ENCODE data around the gene GPAM. TPM values are rescaled to one million over a fixed set of nuclear protein-coding genes. Genes with fewer than 3 reads are reported as not detected.

GPAM gene
- total and polyA plus RNA-seq, 11 donors: 5.8 to 104 (median 16.9) TPM

DNA sequence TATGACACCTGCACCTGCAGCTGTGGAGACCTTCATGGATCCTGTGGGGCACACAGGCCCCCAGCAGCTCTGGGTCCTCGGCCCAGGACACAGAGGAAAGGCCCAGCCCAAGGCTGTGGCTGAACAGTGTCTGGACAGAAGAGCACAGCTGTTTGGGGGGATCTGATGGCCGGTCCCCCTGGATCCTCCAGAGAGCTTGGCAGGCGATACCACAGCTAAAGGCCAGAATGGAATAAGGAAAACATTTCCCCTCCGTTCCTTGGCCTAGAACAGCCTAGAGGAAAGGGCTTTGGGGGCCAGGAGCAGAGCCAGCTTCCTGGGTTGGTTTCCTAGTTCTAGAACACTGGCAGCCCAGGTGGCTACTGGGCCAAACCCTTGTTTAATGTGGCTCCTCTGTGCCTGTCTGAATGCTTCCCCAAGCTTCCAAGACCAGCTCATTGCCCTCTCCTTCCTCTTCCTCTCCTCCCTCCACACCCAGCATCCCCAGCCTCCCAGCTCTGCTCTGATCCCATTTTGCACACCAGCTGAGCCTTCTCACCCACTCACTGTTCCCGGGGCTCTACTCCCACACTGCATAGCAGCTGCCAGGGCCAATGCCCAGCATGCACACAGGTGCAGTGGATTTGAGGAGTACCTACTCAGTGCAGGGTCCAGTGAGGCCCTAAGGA, 46.9 kb downstream of the GPAM start:
- ATAC-seq (no peak), DNase-seq (no peak)
- no peaks in the 10 kb centered on the region for H3K27me3 ChIP-seq
- TF ChIP-seq, protein P1, sequence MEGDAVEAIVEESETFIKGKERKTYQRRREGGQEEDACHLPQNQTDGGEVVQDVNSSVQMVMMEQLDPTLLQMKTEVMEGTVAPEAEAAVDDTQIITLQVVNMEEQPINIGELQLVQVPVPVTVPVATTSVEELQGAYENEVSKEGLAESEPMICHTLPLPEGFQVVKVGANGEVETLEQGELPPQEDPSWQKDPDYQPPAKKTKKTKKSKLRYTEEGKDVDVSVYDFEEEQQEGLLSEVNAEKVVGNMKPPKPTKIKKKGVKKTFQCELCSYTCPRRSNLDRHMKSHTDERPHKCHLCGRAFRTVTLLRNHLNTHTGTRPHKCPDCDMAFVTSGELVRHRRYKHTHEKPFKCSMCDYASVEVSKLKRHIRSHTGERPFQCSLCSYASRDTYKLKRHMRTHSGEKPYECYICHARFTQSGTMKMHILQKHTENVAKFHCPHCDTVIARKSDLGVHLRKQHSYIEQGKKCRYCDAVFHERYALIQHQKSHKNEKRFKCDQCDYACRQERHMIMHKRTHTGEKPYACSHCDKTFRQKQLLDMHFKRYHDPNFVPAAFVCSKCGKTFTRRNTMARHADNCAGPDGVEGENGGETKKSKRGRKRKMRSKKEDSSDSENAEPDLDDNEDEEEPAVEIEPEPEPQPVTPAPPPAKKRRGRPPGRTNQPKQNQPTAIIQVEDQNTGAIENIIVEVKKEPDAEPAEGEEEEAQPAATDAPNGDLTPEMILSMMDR (IDR thresholded peaks at IDR 0.05): no peak
- TF ChIP-seq POLR2A (IDR thresholded peaks at IDR 0.05): no peak
- H3K4me3 ChIP-seq: no peak overlapping the region
- H3K27ac ChIP-seq: no peak overlapping the region
- H3K36me3 ChIP-seq: peaks cover 0 to 13% (median 0%) of the 10 kb centered on the region in 9 donors
- H3K4me1 ChIP-seq: peaks cover 0 to 4% (median 0%) of the 10 kb centered on the region in 12 donors
- H3K9me3 ChIP-seq: no peaks in the 10 kb centered on the region
- 61 to 79% (median 73%) methylated on average over 5 of the region's 5 CpGs for WGBS, 4 donors
- intact Hi-C loops (cut with DNase I): loop anchor here in 8 of 10 donors (5.0 to 10.0 kb wide), 7 partner anchors 178 to 1064 kb away; partner anchors contain the start of gene ADRA2A (in 1 of the 8)

GRCh38 chr10:112135604-112136003, 48.0 kb downstream of the GPAM start:
- ATAC-seq (no peak), DNase-seq (no peak)
- WGBS, 4 donors: 85 to 88% (median 85%) methylated on average over 4 of the region's 4 CpGs
- no peaks in the 10 kb centered on the region for H3K27me3 ChIP-seq
- no peak overlapping the region for H3K4me3 ChIP-seq
- no peak for TF ChIP-seq POLR2A (IDR thresholded peaks at IDR 0.05)
- TF ChIP-seq, protein P1 (IDR thresholded peaks at IDR 0.05): no peak
- intact Hi-C loops (cut with DNase I): loop anchor here in 8 of 10 donors (5.0 to 10.0 kb wide), 7 partner anchors 179 to 1063 kb away; partner anchors contain the start of gene ADRA2A (in 1 of the 8)
- H3K4me1 ChIP-seq: peaks cover 0 to 4% (median 0%) of the 10 kb centered on the region in 12 donors
- H3K36me3 ChIP-seq: peaks cover 0 to 8% (median 0%) of the 10 kb centered on the region in 9 donors
- no peak overlapping the region for H3K27ac ChIP-seq
- no peaks in the 10 kb centered on the region for H3K9me3 ChIP-seq

- WGBS, 4 donors: 49 to 62% (median 56%) methylated on average over 4 of the region's 4 CpGs
- H3K27ac ChIP-seq: no peak overlapping the region
- intact Hi-C loops (cut with DNase I): loop anchor here in 4 of 10 donors (10.0 kb wide), 3 partner anchors 182 to 378 kb away; no protein-coding TSS in a partner anchor
These were observed 51.1 kb downstream of the GPAM start for GRCh38 chr10:112132435-112132834.

GRCh38 chr10:112131996-112132395, 51.6 kb downstream of the GPAM start:
- 53 to 60% (median 56%) methylated on average over 3 of the region's 3 CpGs for WGBS, 4 donors
- peaks cover 0 to 6% (median 0%) of the 10 kb centered on the region in 9 donors for H3K36me3 ChIP-seq
- H3K27me3 ChIP-seq: no peaks in the 10 kb centered on the region
- intact Hi-C loops (cut with DNase I): loop anchor here in 4 of 10 donors (10.0 kb wide), 3 partner anchors 183 to 377 kb away; no protein-coding TSS in a partner anchor
- H3K27ac ChIP-seq: no peak overlapping the region
- ATAC-seq (peak in 1 of 4 donors; percentile 41), DNase-seq (no peak)
- no peak for TF ChIP-seq POLR2A (IDR thresholded peaks at IDR 0.05)
- TF ChIP-seq, protein P1 (IDR thresholded peaks at IDR 0.05): no peak
- no peaks in the 10 kb centered on the region for H3K9me3 ChIP-seq
- peaks cover 0 to 4% (median 0%) of the 10 kb centered on the region in 12 donors for H3K4me1 ChIP-seq
- H3K4me3 ChIP-seq: no peak overlapping the region

More at GRCh38 chr10:112132435-112132834, 51.1 kb downstream of the GPAM start:
- H3K27me3 ChIP-seq: no peaks in the 10 kb centered on the region
- peaks cover 0 to 4% (median 0%) of the 10 kb centered on the region in 12 donors for H3K4me1 ChIP-seq
- DNase-seq: no peak
- TF ChIP-seq, protein P1 (IDR thresholded peaks at IDR 0.05): no peak
- TF ChIP-seq POLR2A (IDR thresholded peaks at IDR 0.05): no peak
- ATAC-seq: no peak
- no peaks in the 10 kb centered on the region for H3K9me3 ChIP-seq
- peaks cover 0 to 6% (median 0%) of the 10 kb centered on the region in 9 donors for H3K36me3 ChIP-seq
- no peak overlapping the region for H3K4me3 ChIP-seq

Data from heart left ventricle (tissue), 16 donors.